HEK293 (cell line): ENCODE results near the gene TMEM19.

Experiments used
- YY1 ChIP-seq: fragments of 450-650 bp; formaldehyde crosslinking; IDR thresholded peaks from 2 replicates; pipeline ENCODE4 v1.5.1; 2018; ENCODE audit warnings: missing biosample characterization, missing genetic modification characterization
- ZBTB1 ChIP-seq: fragments of 450-650 bp; formaldehyde crosslinking; IDR thresholded peaks from 2 replicates; pipeline ENCODE4 v1.5.1; 2016; ENCODE audit warnings: missing biosample characterization, missing genetic modification characterization
- ZBTB20 ChIP-seq: fragments of 450-650 bp; formaldehyde crosslinking; IDR thresholded peaks from 2 replicates; pipeline ENCODE4 v1.5.1; 2016; ENCODE audit warnings: missing biosample characterization, missing genetic modification characterization
- ZNF175 ChIP-seq: fragments of 450-650 bp; formaldehyde crosslinking; IDR thresholded peaks from 2 replicates; pipeline ENCODE4 v1.5.1; 2016; ENCODE audit warnings: missing biosample characterization, missing genetic modification characterization
- ZNF221 ChIP-seq: fragments of 450-650 bp; formaldehyde crosslinking; IDR thresholded peaks from 2 replicates; pipeline ENCODE4 v1.5.1; 2017; ENCODE audit warnings: missing biosample characterization, missing genetic modification characterization, borderline replicate concordance
- ZNF23 ChIP-seq: fragments of 450-650 bp; formaldehyde crosslinking; IDR thresholded peaks from 2 replicates; pipeline ENCODE4 v1.5.1; 2016; ENCODE audit warnings: missing biosample characterization, missing genetic modification characterization, borderline replicate concordance
- ZNF529 ChIP-seq: fragments of 450-650 bp; formaldehyde crosslinking; IDR thresholded peaks from 2 replicates; pipeline ENCODE4 v1.5.1; 2017; ENCODE audit warnings: missing genetic modification characterization, missing biosample characterization; ENCODE audit not compliant: insufficient replicate concordance
- ZSCAN23 ChIP-seq: fragments of 450-650 bp; formaldehyde crosslinking; IDR thresholded peaks from 2 replicates; pipeline ENCODE4 v1.5.1; 2016; ENCODE audit warnings: missing biosample characterization, missing genetic modification characterization
- TF ChIP-seq, protein P1 (sequence below): fragments of 450-650 bp; formaldehyde crosslinking; IDR thresholded peaks from 2 replicates; pipeline ENCODE4 v1.5.1; 2016; ENCODE audit warnings: missing biosample characterization, missing genetic modification characterization
- TF ChIP-seq, protein P2 (sequence below): fragments of 450-650 bp; formaldehyde crosslinking; conservative IDR thresholded peaks from 2 replicates; pipeline ENCODE4 v1.5.1; 2016; ENCODE audit warnings: low read depth, missing biosample characterization, missing genetic modification characterization
- TF ChIP-seq, protein P3 (sequence below): fragments of 450-650 bp; formaldehyde crosslinking; IDR thresholded peaks from 2 replicates; pipeline ENCODE4 v1.5.1; 2016; ENCODE audit warnings: missing biosample characterization, missing genetic modification characterization
- TF ChIP-seq, protein P4 (sequence below): fragments of 450-650 bp; formaldehyde crosslinking; IDR thresholded peaks from 2 replicates; pipeline ENCODE4 v1.5.1; 2016; ENCODE audit warnings: missing biosample characterization, missing genetic modification characterization
- TF ChIP-seq, protein P5 (sequence below): fragments of 450-650 bp; formaldehyde crosslinking; IDR thresholded peaks from 2 replicates; pipeline ENCODE4 v1.5.1; 2016; ENCODE audit warnings: missing biosample characterization, missing genetic modification characterization
- TF ChIP-seq, protein P6 (sequence below): fragments of 450-650 bp; formaldehyde crosslinking; IDR thresholded peaks from 2 replicates; pipeline ENCODE4 v1.5.1; 2016; ENCODE audit warnings: missing biosample characterization, missing genetic modification characterization
- TF ChIP-seq, protein P7 (sequence below): fragments of 450-650 bp; formaldehyde crosslinking; IDR thresholded peaks from 2 replicates; pipeline ENCODE4 v1.5.1; 2016; ENCODE audit warnings: missing biosample characterization, missing genetic modification characterization
- TF ChIP-seq, protein P8 (sequence below): fragments of 450-650 bp; formaldehyde crosslinking; IDR thresholded peaks from 2 replicates; pipeline ENCODE4 v1.5.1; 2016; ENCODE audit warnings: missing biosample characterization, missing genetic modification characterization

The TMEM19 gene

DNA sequence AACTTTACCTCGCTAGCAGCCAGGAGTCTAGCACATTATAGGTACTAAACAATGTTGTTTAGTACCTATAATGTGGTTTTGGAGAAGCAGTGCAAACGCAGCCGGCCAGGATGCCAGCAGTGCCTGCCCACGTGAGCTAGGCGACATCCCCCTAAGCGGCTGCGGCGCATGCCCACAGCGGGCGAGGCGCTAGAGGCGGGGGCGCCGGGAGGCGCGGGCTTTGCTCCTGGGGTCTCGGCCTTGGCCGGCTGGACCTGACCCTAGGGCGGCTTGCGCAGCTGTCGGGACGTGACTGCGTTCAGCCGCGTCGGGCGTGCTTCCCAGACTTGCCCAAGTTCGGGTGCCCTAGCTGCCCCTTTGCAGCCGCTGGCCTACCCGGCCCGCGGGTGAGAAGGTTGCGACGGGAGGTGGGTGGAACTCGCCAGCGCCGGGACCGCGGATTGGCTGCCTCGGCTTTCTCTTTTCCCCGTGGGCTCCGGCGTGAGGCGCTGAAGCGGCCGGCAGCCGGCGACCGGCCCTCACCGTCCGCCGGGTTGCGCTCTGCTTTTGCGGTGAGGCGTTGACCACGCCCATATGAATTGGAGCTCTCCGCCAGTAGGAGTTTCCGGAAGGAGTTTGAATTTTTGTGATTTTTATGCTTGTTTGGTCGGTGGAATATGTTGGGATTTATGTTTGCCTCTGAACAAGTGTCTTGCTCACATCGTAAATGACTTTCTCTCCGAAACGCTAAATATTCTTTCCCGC is at the start of gene TMEM19 (continued):
- TF ChIP-seq, protein P1, sequence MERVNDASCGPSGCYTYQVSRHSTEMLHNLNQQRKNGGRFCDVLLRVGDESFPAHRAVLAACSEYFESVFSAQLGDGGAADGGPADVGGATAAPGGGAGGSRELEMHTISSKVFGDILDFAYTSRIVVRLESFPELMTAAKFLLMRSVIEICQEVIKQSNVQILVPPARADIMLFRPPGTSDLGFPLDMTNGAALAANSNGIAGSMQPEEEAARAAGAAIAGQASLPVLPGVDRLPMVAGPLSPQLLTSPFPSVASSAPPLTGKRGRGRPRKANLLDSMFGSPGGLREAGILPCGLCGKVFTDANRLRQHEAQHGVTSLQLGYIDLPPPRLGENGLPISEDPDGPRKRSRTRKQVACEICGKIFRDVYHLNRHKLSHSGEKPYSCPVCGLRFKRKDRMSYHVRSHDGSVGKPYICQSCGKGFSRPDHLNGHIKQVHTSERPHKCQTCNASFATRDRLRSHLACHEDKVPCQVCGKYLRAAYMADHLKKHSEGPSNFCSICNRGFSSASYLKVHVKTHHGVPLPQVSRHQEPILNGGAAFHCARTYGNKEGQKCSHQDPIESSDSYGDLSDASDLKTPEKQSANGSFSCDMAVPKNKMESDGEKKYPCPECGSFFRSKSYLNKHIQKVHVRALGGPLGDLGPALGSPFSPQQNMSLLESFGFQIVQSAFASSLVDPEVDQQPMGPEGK: peak; percentile 91
- TF ChIP-seq ZNF175: no peak
- TF ChIP-seq ZNF221 (tag by site-specific recombination): no peak
- TF ChIP-seq, protein P2, sequence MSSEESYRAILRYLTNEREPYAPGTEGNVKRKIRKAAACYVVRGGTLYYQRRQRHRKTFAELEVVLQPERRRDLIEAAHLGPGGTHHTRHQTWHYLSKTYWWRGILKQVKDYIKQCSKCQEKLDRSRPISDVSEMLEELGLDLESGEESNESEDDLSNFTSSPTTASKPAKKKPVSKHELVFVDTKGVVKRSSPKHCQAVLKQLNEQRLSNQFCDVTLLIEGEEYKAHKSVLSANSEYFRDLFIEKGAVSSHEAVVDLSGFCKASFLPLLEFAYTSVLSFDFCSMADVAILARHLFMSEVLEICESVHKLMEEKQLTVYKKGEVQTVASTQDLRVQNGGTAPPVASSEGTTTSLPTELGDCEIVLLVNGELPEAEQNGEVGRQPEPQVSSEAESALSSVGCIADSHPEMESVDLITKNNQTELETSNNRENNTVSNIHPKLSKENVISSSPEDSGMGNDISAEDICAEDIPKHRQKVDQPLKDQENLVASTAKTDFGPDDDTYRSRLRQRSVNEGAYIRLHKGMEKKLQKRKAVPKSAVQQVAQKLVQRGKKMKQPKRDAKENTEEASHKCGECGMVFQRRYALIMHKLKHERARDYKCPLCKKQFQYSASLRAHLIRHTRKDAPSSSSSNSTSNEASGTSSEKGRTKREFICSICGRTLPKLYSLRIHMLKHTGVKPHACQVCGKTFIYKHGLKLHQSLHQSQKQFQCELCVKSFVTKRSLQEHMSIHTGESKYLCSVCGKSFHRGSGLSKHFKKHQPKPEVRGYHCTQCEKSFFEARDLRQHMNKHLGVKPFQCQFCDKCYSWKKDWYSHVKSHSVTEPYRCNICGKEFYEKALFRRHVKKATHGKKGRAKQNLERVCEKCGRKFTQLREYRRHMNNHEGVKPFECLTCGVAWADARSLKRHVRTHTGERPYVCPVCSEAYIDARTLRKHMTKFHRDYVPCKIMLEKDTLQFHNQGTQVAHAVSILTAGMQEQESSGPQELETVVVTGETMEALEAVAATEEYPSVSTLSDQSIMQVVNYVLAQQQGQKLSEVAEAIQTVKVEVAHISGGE: 0 out of 2 replicates have a peak, but pooled peaks have one; percentile 13
- no peak for TF ChIP-seq YY1
- TF ChIP-seq, protein P3, sequence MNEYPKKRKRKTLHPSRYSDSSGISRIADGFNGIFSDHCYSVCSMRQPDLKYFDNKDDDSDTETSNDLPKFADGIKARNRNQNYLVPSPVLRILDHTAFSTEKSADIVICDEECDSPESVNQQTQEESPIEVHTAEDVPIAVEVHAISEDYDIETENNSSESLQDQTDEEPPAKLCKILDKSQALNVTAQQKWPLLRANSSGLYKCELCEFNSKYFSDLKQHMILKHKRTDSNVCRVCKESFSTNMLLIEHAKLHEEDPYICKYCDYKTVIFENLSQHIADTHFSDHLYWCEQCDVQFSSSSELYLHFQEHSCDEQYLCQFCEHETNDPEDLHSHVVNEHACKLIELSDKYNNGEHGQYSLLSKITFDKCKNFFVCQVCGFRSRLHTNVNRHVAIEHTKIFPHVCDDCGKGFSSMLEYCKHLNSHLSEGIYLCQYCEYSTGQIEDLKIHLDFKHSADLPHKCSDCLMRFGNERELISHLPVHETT: no peak
- TF ChIP-seq, protein P4, sequence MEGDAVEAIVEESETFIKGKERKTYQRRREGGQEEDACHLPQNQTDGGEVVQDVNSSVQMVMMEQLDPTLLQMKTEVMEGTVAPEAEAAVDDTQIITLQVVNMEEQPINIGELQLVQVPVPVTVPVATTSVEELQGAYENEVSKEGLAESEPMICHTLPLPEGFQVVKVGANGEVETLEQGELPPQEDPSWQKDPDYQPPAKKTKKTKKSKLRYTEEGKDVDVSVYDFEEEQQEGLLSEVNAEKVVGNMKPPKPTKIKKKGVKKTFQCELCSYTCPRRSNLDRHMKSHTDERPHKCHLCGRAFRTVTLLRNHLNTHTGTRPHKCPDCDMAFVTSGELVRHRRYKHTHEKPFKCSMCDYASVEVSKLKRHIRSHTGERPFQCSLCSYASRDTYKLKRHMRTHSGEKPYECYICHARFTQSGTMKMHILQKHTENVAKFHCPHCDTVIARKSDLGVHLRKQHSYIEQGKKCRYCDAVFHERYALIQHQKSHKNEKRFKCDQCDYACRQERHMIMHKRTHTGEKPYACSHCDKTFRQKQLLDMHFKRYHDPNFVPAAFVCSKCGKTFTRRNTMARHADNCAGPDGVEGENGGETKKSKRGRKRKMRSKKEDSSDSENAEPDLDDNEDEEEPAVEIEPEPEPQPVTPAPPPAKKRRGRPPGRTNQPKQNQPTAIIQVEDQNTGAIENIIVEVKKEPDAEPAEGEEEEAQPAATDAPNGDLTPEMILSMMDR (tag by site-specific recombination): no peak; the same call in none of the 2 replicates
- TF ChIP-seq ZNF529: no peak
- TF ChIP-seq, protein P5, sequence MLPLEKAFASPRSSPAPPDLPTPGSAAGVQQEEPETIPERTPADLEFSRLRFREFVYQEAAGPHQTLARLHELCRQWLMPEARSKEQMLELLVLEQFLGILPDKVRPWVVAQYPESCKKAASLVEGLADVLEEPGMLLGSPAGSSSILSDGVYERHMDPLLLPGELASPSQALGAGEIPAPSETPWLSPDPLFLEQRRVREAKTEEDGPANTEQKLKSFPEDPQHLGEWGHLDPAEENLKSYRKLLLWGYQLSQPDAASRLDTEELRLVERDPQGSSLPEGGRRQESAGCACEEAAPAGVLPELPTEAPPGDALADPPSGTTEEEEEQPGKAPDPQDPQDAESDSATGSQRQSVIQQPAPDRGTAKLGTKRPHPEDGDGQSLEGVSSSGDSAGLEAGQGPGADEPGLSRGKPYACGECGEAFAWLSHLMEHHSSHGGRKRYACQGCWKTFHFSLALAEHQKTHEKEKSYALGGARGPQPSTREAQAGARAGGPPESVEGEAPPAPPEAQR (tag by site-specific recombination): no peak
- TF ChIP-seq, protein P6, sequence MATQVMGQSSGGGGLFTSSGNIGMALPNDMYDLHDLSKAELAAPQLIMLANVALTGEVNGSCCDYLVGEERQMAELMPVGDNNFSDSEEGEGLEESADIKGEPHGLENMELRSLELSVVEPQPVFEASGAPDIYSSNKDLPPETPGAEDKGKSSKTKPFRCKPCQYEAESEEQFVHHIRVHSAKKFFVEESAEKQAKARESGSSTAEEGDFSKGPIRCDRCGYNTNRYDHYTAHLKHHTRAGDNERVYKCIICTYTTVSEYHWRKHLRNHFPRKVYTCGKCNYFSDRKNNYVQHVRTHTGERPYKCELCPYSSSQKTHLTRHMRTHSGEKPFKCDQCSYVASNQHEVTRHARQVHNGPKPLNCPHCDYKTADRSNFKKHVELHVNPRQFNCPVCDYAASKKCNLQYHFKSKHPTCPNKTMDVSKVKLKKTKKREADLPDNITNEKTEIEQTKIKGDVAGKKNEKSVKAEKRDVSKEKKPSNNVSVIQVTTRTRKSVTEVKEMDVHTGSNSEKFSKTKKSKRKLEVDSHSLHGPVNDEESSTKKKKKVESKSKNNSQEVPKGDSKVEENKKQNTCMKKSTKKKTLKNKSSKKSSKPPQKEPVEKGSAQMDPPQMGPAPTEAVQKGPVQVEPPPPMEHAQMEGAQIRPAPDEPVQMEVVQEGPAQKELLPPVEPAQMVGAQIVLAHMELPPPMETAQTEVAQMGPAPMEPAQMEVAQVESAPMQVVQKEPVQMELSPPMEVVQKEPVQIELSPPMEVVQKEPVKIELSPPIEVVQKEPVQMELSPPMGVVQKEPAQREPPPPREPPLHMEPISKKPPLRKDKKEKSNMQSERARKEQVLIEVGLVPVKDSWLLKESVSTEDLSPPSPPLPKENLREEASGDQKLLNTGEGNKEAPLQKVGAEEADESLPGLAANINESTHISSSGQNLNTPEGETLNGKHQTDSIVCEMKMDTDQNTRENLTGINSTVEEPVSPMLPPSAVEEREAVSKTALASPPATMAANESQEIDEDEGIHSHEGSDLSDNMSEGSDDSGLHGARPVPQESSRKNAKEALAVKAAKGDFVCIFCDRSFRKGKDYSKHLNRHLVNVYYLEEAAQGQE (tag by site-specific recombination): no peak
- TF ChIP-seq, protein P7, sequence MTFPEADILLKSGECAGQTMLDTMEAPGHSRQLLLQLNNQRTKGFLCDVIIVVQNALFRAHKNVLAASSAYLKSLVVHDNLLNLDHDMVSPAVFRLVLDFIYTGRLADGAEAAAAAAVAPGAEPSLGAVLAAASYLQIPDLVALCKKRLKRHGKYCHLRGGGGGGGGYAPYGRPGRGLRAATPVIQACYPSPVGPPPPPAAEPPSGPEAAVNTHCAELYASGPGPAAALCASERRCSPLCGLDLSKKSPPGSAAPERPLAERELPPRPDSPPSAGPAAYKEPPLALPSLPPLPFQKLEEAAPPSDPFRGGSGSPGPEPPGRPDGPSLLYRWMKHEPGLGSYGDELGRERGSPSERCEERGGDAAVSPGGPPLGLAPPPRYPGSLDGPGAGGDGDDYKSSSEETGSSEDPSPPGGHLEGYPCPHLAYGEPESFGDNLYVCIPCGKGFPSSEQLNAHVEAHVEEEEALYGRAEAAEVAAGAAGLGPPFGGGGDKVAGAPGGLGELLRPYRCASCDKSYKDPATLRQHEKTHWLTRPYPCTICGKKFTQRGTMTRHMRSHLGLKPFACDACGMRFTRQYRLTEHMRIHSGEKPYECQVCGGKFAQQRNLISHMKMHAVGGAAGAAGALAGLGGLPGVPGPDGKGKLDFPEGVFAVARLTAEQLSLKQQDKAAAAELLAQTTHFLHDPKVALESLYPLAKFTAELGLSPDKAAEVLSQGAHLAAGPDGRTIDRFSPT (tag by site-specific recombination): peak; percentile 99
- no peak for TF ChIP-seq ZSCAN23
- TF ChIP-seq ZBTB20 (tag by site-specific recombination): peak; percentile 53
- TF ChIP-seq ZNF23 (tag by site-specific recombination): no peak
- TF ChIP-seq, protein P8, sequence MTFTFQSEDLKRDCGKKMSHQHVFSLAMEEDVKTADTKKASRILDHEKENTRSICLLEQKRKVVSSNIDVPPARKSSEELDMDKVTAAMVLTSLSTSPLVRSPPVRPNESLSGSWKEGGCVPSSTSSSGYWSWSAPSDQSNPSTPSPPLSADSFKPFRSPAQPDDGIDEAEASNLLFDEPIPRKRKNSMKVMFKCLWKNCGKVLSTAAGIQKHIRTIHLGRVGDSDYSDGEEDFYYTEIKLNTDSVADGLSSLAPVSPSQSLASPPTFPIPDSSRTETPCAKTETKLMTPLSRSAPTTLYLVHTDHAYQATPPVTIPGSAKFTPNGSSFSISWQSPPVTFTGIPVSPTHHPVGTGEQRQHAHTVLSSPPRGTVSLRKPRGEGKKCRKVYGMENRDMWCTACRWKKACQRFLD (tag by site-specific recombination): peak; percentile 85; the same call in 1 of the 2 replicates
- TF ChIP-seq ZBTB1 (tag by site-specific recombination): no peak
